GM12878 (cell line): ENCODE results near the gene STXBP5. TPM values are rescaled to one million over a fixed set of nuclear protein-coding genes. Genes with fewer than 3 reads are reported as not detected.

Experiments used
- ATAC-seq: fragments of 200-7000 bp; cut with Tn5 transposase; 3 replicates; pipeline ENCODE4 v1.9.1; 2020; ENCODE audit warnings: mild to moderate bottlenecking, moderate library complexity
- BruUV-seq: library from RNA; stranded (reverse); fragments of 400-500 nt; replicated peaks from 2 replicates; lab custom pipeline; 2021; lab: Mats Ljungman, UMichigan
- CTCF ChIA-PET: fragments of 300-600 bp; sonication (Branson Sonifier 250); formaldehyde crosslinking; extraction: SDS; loops from one replicate; lab custom pipeline; 2021; ENCODE audit warnings: inconsistent platforms; lab: Yijun Ruan, JAX
- POLR2A ChIA-PET: fragments of 350-600 bp; formaldehyde crosslinking; extraction: SDS; loops from one replicate; lab custom pipeline; 2021; ENCODE audit warnings: inconsistent platforms; lab: Charles Lee
- RAD21 ChIA-PET: fragments of 300-600 bp; sonication (Branson Sonifier 250); formaldehyde crosslinking; loops from one replicate; lab custom pipeline; 2023; ENCODE audit warnings: antibody characterized with exemption; ENCODE audit not compliant: unreplicated experiment; lab: Charles Lee
- SMC1A ChIA-PET: fragments of 300-600 bp; sonication (Branson Sonifier 250); formaldehyde crosslinking; loops from one replicate; lab custom pipeline; 2023; ENCODE audit not compliant: unreplicated experiment, uncharacterized antibody; lab: Charles Lee
- DNase-seq: peaks from one replicate; pipeline ENCODE4 v3.0.0-alpha.2; 2011; ENCODE audit warnings: low read depth, low spot score
- FAIRE-seq: peaks from 3 replicates; lab custom pipeline; 2011; peaks lifted over from hg19 to GRCh38; lab: Jason Lieb, UNC
- H2AFZ ChIP-seq: 2 replicates; pipeline ENCODE4 v1.6.0; 2011; ENCODE audit warnings: low read depth, low read length, control low read depth; ENCODE audit not compliant: control insufficient read depth
- H3K27ac ChIP-seq: 2 replicates; pipeline ENCODE4 v1.5.1; 2011; ENCODE audit warnings: control low read depth; ENCODE audit not compliant: control insufficient read depth, insufficient read depth
- H3K27me3 ChIP-seq, 2 experiments: replicated peaks in 1 of 2; 2 replicates each; pipeline versions ENCODE4 v1.6.0 to v1.6.1; 2011; ENCODE audit warnings: low read length in 1 of 2; ENCODE audit not compliant: control insufficient read depth in 2 of 2, insufficient read depth in 2 of 2
- H3K36me3 ChIP-seq, 2 experiments: 2 replicates each; pipeline ENCODE4 v1.5.1; 2011; ENCODE audit warnings: low read length in 1 of 2; ENCODE audit not compliant: control insufficient read depth in 2 of 2, insufficient read depth in 2 of 2
- H3K4me1 ChIP-seq: 2 replicates; pipeline ENCODE4 v1.6.1; 2011; ENCODE audit warnings: mild to moderate bottlenecking, low read length, moderate library complexity, mixed read lengths; ENCODE audit not compliant: control insufficient read depth, insufficient read depth
- H3K4me2 ChIP-seq: 2 replicates; pipeline ENCODE4 v1.6.0; 2011; ENCODE audit warnings: control low read depth; ENCODE audit not compliant: control insufficient read depth, insufficient read depth
- H3K4me3 ChIP-seq: fragments of 200-600 bp; sonication (generic); 2 replicates; pipeline ENCODE4 v1.5.1; 2016
- H3K79me2 ChIP-seq: 2 replicates; pipeline ENCODE4 v1.6.0; 2011; ENCODE audit warnings: low read length; ENCODE audit not compliant: control insufficient read depth, insufficient read depth
- H3K9ac ChIP-seq: 2 replicates; pipeline ENCODE4 v1.8.0; 2011; ENCODE audit warnings: low read length, control low read depth, mixed read lengths; ENCODE audit not compliant: control insufficient read depth, insufficient read depth
- H3K9me3 ChIP-seq: replicated peaks from 3 replicates; pipeline ENCODE4 v1.5.1; 2011; ENCODE audit warnings: mild to moderate bottlenecking, low read length; ENCODE audit not compliant: control insufficient read depth, insufficient read depth
- H4K20me1 ChIP-seq: 2 replicates; pipeline ENCODE4 v1.6.0; 2011; ENCODE audit not compliant: control insufficient read depth, insufficient read depth
- CTCF ChIP-seq, 3 experiments: IDR thresholded peaks in 2 of 3; conservative IDR thresholded peaks in 1 of 3; 2 replicates each; pipeline ENCODE4 v1.5.1; 2011; ENCODE audit warnings: low read depth in 3 of 3, low read length in 3 of 3, mild to moderate bottlenecking in 3 of 3, control low read depth in 2 of 3, moderate library complexity in 2 of 3, inconsistent platforms in 1 of 3, mixed read lengths in 1 of 3; ENCODE audit not compliant: control insufficient read depth in 2 of 3, insufficient read depth in 1 of 3; ENCODE audit errors: extremely low read depth in 1 of 3
- EP300 ChIP-seq, 2 experiments: fragments of 150-350 bp in 1 of 2; IDR thresholded peaks; 2 replicates each; pipeline ENCODE4 v1.6.1; 2011 to 2012; ENCODE audit warnings: low read depth in 2 of 2, low read length in 2 of 2, borderline replicate concordance in 1 of 2, improper control_type of control experiment in 1 of 2, inconsistent platforms in 1 of 2; ENCODE audit not compliant: control insufficient read depth in 1 of 2
- KAT2A ChIP-seq: conservative IDR thresholded peaks from 2 replicates; pipeline ENCODE4 v1.6.1; 2011; ENCODE audit warnings: low read depth, low read length; ENCODE audit not compliant: control insufficient read depth
- SMC3 ChIP-seq: IDR thresholded peaks from 2 replicates; pipeline ENCODE4 v1.6.1; 2011; ENCODE audit warnings: low read length, improper control_type of control experiment, borderline replicate concordance
- YY1 ChIP-seq: IDR thresholded peaks from 2 replicates; pipeline ENCODE4 v1.6.1; 2011; ENCODE audit warnings: low read depth, mild to moderate bottlenecking, low read length
- WGBS: methylation state at CpG from one replicate; pipeline ENCODE4 v1.1.6; 2016; ENCODE audit warnings: low lambda C conversion rate; ENCODE audit not compliant: insufficient replicate concordance, insufficient coverage; ENCODE audit errors: missing lambda C conversion rate; 5-methylcytosine and 5-hydroxymethylcytosine counted together
- in situ Hi-C: fragments of 300-500 bp; cut with MboI; formaldehyde crosslinking; loops from 9 replicates; pipeline ENCODE4 v1.14.3; 2018; ENCODE audit warnings: mixed read lengths
- intact Hi-C: fragments of 100-400 bp; cut with micrococcal nuclease; formaldehyde crosslinking; loops from one replicate; pipeline ENCODE4 v1.14.2; 2022; ENCODE audit not compliant: unreplicated experiment
- polyA plus RNA-seq, 11 experiments: library from polyadenylated mRNA; depleted of rRNA in 4 of 11; unstranded in 6 of 11; stranded (reverse) in 5 of 11; fragments of >200 nt; fragmentation: Nextera tagmentation in 4 of 11; fragmentation: Illumina TruSeq in 1 of 11; extraction: Ambion mirVana in 4 of 11; extraction: Trizol in 1 of 11; gene quantifications; 1 replicate in 1 of 11; 2 replicates in 10 of 11; pipeline versions ENCODE4 v1.2.1 to v1.2.3, GENCODE V29; 2011 to 2016; ENCODE audit warnings: inconsistent platforms in 2 of 11, missing spikeins in 2 of 11, low read depth in 1 of 11
- total RNA-seq, 4 experiments: library from RNA; depleted of rRNA in 3 of 4; stranded (reverse); fragments of >200 nt in 3 of 4; fragmentation: Illumina TruSeq in 1 of 4; extraction: Trizol in 1 of 4; gene quantifications; 2 replicates each; pipeline versions ENCODE4 v1.2.1 to v1.2.3, GENCODE V29; 2013 to 2021

STXBP5 gene
- total and polyA plus RNA-seq, 10 of the 15 experiments (the other 5 are each of a cell fraction or from before 2014, with no cell fraction given) = 1.4 to 13.2 (median 8.4) TPM

DNA sequence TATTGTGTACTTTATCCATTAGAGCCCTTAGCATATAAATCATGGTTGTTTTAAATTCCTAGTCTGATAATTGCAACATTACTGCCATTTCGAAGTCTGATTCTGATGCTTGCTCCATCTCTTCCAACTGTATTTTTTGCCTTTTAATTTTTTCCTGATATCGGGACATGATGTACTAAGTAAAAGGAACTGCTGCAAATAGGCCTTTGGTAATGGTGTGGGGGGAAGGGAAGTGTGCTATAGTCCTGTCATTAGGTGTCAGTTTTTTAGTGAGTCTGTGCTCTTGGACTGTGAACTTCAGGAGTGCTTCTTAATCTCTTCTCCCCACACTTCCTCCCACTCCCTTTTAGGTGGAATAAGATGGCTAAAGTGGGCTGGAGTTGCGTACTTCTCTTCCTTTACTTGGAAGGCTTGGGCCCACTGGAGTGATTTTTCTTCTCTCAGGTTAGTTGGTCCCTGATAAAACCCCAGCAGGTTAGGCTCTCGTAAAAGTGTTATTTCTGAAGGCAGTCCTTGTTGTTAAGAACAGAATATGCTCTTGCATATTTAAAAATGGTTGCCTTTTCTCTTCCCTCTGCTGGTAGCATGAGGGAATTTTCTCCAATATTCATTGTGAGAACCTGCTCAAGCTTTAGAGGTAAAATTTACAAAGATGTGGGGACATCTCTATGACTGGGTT lies 18.1 kb downstream of the STXBP5 start:
- Histone ChIP-seq H3K4me2 (no peak overlapping the region), H3K27ac (no peak overlapping the region), H3K9me3 (no peaks in the 10 kb centered on the region), H3K36me3 (peaks cover 0 to 3% of the 10 kb centered on the region in 2 experiments; a peak in 1 of 4 replicates), H4K20me1 (no peaks in the 10 kb centered on the region), H3K4me3 (no peak overlapping the region), H3K4me1 (peaks cover 3% of the 10 kb centered on the region), H3K9ac (no peak overlapping the region)
- intact Hi-C loops = no loop called here
- SMC1A ChIA-PET = no interaction called here
- 51% methylated on average over 4 of the region's 4 CpGs for WGBS
- DNase-seq = no peak
- no peak for FAIRE-seq
- in situ Hi-C loops = no loop called here
- peak; percentile 16; the same call in 1 of the 2 replicates for TF ChIP-seq SMC3
- peak; percentile 79; the same call in 1 of the 2 replicates for TF ChIP-seq YY1
- TF ChIP-seq KAT2A = no peak
- no peak for TF ChIP-seq EP300 (IDR thresholded peaks at IDR 0.05; ENCODE audit: borderline replicate concordance in 1 of 2, control insufficient read depth in 1 of 2, low read depth in 2 of 2, low read length in 2 of 2)
- peak; percentile 16 to 41 (median 27); a peak in 3 of 6 replicates for TF ChIP-seq CTCF (IDR thresholded peaks at IDR 0.05 in 2 of 3, conservative IDR thresholded peaks at IDR 0.05 in 1 of 3; ENCODE audit: control insufficient read depth in 2 of 3, extremely low read depth in 1 of 3, insufficient read depth in 1 of 3, low read depth in 3 of 3, low read length in 3 of 3)
- TF ChIP-seq, all 136 proteins: peak for 3
- Histone ChIP-seq H3K79me2 (no peaks in the 10 kb centered on the region), H2AFZ (peak overlapping the region; percentile 46), H3K27me3 (no peaks in the 10 kb centered on the region)
- RAD21 ChIA-PET = no interaction called here
- CTCF ChIA-PET = no interaction called here
- ATAC-seq = peak; percentile 51; the same call in 2 of the 3 replicates
- BruUV-seq = no TSS peak
- POLR2A ChIA-PET = no interaction called here
